Mucosa of descending colon (tissue), 3 donors: ENCODE data around the gene EXOC3. TPM values are rescaled to one million over a fixed set of nuclear protein-coding genes. Genes with fewer than 3 reads are reported as not detected.

Experiments
- ATAC-seq: fragments of 200-7000 bp; cut with Tn5 transposase; one replicate; pipeline ENCODE4 v1.9.1; 2020; ENCODE audit warnings: mild to moderate bottlenecking, moderate library complexity
- DNase-seq, 3 donors: peaks; one replicate each; pipeline ENCODE4 v3.0.0-alpha.2; 2020
- H3K36me3 ChIP-seq: fragments of 200-600 bp; one replicate; pipeline ENCODE4 v1.8.0; 2021; ENCODE audit warnings: low read depth, mild to moderate bottlenecking
- H3K4me1 ChIP-seq: fragments of 200-600 bp; one replicate; pipeline ENCODE4 v1.8.0; 2021; ENCODE audit warnings: low read depth, mild to moderate bottlenecking
- H3K4me3 ChIP-seq: fragments of 200-600 bp; one replicate; pipeline ENCODE4 v1.8.0; 2021; ENCODE audit warnings: mild to moderate bottlenecking
- H3K9me3 ChIP-seq: fragments of 200-600 bp; one replicate; pipeline ENCODE4 v1.8.0; 2021; ENCODE audit warnings: mild to moderate bottlenecking
- CTCF ChIP-seq: fragments of 200-600 bp; IDR thresholded peaks from one replicate; pipeline ENCODE4 v1.8.0; 2022; ENCODE audit warnings: antibody characterized with exemption, mild to moderate bottlenecking
- intact Hi-C, 2 donors: fragments of 100-400 bp; cut with DNase I in 1 of 2; cut with micrococcal nuclease in 1 of 2; formaldehyde crosslinking; loops; one replicate each; pipeline versions ENCODE4 v1.11.0 to v1.11.1; 2022; cut with DNase I, micrococcal nuclease
- long read RNA-seq, 2 donors: library from polyadenylated mRNA; unstranded; transcript quantifications; one replicate each; pipeline ENCODE4 v2.0.0, GENCODE V29; 2019 to 2021
- total RNA-seq, 3 donors: library from RNA; stranded (reverse); fragmentation: NEBNext Ultra II Directional in 2 of 3; extraction: Animal tissue kit (Norgen Biotek cat#: 25700) in 2 of 3; gene quantifications; one replicate each; pipeline versions ENCODE4 v1.2.1 to v1.2.4, GENCODE V29; 2021 to 2023
- donor health status: DM: no; HTN: no; CAD: no; lungs with moderate emphysema.
- donor health status: DM: no; HTN: no; CAD: no.
- donor health status: DM: no; HTN: yes; CAD: no.

The EXOC3 gene
- 10 to 100 TPM; 67.0 to 89.1 (median 76.8) TPM for total RNA-seq
- long read RNA-seq, donor 1, transcript EXOC3-209 (13 exons, 2,825 nt): major isoform, 43 of 63 reads
- long read RNA-seq, donor 1, partial matches to known transcripts: 10 of 63 reads
- long read RNA-seq, donor 1, other reads (novel, unspliced or antisense): 10 of 63 reads
- long read RNA-seq, donor 2, partial matches to known transcripts: 3 of 8 reads
- long read RNA-seq, donor 2, other reads (novel, unspliced or antisense): 2 of 8 reads

- Histone ChIP-seq H3K4me1 (peaks cover 10% of the 10 kb centered on the region), H3K9me3 (no peaks in the 10 kb centered on the region), H3K4me3 (peak within 1 kb of the TSS; percentile 87), H3K36me3 (peaks cover 1% of the 10 kb centered on the region)
- ATAC-seq: peak; percentile 96
- intact Hi-C loops: no loop called here
- TF ChIP-seq CTCF: no peak
- DNase-seq: peak; percentile 80 to 86 (median 86)
Measured at GRCh38 chr5:442335-443238, at the start of gene EXOC3. Gene EXOC3, plus strand, starts transcription at chr5:443176. Its CDS starts 3,030 bp downstream, at chr5:446206.

GRCh38 chr5:393846-394275 lies 49.1 kb upstream of the EXOC3 start:
- H3K9me3 ChIP-seq: no peaks in the 10 kb centered on the region
- no peak overlapping the region for H3K4me3 ChIP-seq
- DNase-seq (peak in 2 of 3 donors; percentile 18 to 21), ATAC-seq (no peak)
- H3K36me3 ChIP-seq: no peaks in the 10 kb centered on the region
- peaks cover 15% of the 10 kb centered on the region for H3K4me1 ChIP-seq
- intact Hi-C loops: no loop called here
- no peak for TF ChIP-seq CTCF

- peak in 2 of 3 donors; percentile 16 to 32 for DNase-seq
- Histone ChIP-seq H3K36me3 (no peaks in the 10 kb centered on the region), H3K4me3 (no peak overlapping the region), H3K9me3 (no peaks in the 10 kb centered on the region), H3K4me1 (peaks cover 15% of the 10 kb centered on the region)
- no peak for TF ChIP-seq CTCF
- ATAC-seq: no peak
- intact Hi-C loops: no loop called here
Measured at GRCh38 chr5:394671-395155, 48.3 kb upstream of the EXOC3 start.

GRCh38 chr5:395156-395920 lies 47.6 kb upstream of the EXOC3 start:
- H3K4me3 ChIP-seq: no peak overlapping the region
- H3K4me1 ChIP-seq: peaks cover 15% of the 10 kb centered on the region
- no peaks in the 10 kb centered on the region for H3K9me3 ChIP-seq
- DNase-seq (peak in 2 of 3 donors; percentile 28 to 47), ATAC-seq (peak; percentile 17)
- intact Hi-C loops: no loop called here
- TF ChIP-seq CTCF: no peak
- no peaks in the 10 kb centered on the region for H3K36me3 ChIP-seq

- Histone ChIP-seq H3K36me3 (no peaks in the 10 kb centered on the region), H3K4me1 (peaks cover 15% of the 10 kb centered on the region), H3K9me3 (no peaks in the 10 kb centered on the region), H3K4me3 (no peak overlapping the region)
- ATAC-seq (no peak), DNase-seq (peak in 2 of 3 donors; percentile 15 to 31)
- intact Hi-C loops: no loop called here
- TF ChIP-seq CTCF: no peak
Measured at GRCh38 chr5:395921-396530, 47.0 kb upstream of the EXOC3 start.
